Fibroblast of gingiva (primary cell): ENCODE results near the gene EVI5L.

Source experiments
- DNase-seq: peaks from one replicate; pipeline ENCODE4 v3.0.0-alpha.2; 2011; ENCODE audit warnings: low read depth

Gene EVI5L

DNA sequence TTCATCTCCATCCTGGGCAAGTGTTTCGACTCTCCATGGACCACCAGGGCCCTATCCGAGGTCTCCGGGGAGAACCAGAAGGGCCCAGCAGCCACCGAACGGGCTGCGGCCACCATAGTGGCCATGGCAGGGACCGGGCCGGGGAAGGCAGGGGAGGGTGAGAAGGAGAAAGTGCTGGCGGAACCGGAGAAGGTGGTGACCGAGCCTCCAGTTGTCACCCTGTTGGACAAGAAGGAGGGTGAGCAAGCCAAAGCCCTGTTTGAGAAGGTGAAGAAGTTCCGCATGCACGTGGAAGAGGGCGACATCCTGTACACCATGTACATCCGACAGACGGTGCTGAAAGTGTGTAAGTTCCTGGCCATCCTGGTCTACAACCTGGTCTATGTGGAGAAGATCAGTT, 68.9 kb downstream of the EVI5L start:
- DNase-seq = no peak

DNA sequence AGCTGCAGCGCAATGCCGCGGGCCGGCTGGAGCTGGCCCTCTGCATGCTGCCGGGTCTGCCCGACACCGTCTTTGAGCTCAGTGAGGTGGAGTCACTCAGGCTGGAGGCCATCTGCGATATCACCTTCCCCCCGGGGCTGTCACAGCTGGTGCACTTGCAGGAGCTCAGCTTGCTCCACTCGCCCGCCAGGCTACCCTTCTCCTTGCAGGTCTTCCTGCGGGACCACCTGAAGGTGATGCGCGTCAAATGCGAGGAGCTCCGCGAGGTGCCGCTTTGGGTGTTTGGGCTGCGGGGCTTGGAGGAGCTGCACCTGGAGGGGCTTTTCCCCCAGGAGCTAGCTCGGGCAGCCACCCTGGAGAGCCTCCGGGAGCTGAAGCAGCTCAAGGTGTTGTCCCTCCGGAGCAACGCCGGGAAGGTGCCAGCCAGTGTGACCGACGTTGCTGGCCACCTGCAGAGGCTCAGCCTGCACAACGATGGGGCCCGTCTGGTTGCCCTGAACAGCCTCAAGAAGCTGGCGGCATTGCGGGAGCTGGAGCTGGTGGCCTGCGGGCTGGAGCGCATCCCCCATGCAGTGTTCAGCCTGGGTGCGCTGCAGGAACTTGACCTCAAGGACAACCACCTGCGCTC, 69.8 kb downstream of the EVI5L start:
- DNase-seq = no peak

DNA sequence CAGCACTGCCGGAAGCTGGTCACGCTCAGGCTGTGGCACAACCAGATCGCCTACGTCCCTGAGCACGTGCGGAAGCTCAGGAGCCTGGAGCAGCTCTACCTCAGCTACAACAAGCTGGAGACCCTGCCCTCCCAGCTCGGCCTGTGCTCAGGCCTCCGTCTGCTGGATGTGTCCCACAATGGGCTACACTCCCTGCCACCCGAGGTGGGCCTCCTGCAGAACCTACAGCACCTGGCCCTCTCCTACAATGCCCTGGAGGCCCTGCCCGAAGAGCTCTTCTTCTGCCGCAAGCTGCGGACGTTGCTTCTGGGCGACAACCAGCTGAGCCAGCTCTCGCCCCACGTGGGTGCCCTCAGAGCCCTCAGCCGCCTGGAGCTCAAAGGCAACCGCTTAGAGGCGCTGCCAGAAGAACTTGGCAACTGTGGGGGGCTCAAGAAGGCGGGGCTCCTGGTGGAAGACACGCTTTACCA, 70.4 kb downstream of the EVI5L start:
- DNase-seq = no peak

DNA sequence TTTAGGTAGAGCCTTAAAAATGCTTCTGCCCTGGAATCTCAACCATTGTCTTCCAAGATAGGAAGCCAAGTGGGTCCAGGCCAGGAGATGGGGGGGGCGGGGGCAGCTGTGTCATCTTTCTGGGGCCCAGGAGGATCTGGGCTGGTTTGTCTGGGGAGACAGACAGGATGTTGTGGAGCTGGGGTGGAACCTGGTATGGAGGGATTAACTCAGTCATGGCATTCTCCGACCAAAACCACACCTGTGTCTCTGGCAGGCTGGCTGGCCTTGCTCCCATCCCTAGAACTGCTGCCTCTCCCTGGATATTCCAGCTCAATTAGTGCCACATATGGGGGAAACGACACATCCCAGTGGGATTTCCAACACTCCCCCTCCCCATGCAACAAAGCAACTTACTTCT, 70.9 kb downstream of the EVI5L start:
- DNase-seq = no peak

DNA sequence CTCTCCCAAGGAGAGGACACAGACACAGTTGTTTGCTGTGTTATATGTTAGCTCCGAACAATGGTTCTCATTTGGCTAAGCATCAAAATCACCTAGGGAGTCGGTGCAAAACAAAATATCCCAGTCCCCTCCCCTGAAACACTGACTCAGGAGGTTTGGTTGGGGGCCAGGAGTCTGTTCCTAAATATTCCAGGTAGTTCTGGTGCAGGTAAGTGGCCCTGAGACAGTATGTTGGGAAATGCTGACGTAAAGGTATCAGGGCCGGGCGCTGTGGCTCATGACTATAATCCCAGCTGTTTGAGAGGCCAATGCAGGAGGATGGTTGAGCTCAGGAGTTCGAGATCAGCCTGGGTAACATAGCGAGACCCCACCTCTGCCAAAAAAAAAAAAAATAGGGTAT, 71.3 kb downstream of the EVI5L start:
- DNase-seq = no peak

DNA sequence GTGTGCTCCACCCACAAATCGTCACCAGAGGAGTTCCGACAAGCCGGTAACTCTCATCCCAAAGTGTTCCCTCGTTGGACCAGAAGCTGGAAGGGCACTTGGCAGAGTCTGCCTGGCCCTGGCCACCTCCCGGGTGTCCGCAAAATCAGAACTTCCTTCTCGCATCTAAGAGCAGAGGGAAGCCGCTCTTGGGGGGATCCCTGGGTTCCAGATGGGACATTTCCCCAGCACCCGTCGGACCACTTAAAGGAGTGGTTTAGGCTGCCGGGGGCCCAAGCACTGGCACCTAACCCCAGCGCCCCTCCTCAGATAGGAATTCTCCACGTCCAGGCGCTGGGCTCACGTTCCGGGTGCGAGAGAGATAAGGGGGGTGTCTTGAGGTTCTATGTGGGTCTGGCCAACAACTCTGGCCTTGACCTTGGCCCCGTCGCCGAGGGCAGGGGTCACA, 72.8 kb downstream of the EVI5L start:
- no peak for DNase-seq

DNA sequence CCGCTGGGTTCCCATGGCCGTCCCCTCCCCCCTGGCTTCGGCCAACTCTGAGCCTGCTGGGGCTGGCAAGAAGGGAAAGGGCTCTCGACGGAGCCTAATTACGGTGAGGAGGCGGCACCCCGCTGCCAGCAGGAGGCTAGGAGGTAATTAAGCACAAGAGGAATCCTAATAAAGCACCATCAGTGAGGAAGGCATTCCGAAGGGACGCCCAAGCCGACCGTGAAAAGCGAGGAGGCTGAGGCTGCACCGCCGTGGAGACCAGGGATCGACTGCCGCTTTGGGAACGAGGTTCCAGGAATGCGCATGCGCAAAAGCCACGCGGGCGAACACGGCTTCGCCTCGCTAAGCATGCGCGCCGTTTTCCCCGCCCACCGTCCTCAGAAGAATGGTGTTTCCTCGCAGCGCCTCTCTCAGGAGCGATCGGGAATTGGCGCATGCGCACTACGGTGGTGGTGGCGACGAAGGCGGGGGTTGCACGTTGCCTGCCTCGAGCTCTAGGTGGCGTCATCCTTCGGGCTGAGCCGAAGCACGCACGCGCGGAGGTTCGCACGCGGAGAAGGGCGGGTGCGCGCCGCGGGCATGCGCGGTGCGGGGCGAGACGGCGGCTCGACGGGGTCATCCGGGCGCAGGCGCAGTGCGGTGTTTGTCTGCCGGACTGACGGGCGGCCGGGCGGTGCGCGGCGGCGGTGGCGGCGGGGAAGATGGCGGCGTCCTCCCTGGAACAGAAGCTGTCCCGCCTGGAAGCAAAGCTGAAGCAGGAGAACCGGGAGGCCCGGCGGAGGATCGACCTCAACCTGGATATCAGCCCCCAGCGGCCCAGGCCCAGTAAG, 73.4 kb downstream of the EVI5L start, which contains the start of gene MAP2K7:
Gene MAP2K7 (plus strand): TSS at position 634 of the 830 bp plus-strand sequence. CDS start 68 bp downstream, at position 702.
- DNase-seq = peak; percentile 98

DNA sequence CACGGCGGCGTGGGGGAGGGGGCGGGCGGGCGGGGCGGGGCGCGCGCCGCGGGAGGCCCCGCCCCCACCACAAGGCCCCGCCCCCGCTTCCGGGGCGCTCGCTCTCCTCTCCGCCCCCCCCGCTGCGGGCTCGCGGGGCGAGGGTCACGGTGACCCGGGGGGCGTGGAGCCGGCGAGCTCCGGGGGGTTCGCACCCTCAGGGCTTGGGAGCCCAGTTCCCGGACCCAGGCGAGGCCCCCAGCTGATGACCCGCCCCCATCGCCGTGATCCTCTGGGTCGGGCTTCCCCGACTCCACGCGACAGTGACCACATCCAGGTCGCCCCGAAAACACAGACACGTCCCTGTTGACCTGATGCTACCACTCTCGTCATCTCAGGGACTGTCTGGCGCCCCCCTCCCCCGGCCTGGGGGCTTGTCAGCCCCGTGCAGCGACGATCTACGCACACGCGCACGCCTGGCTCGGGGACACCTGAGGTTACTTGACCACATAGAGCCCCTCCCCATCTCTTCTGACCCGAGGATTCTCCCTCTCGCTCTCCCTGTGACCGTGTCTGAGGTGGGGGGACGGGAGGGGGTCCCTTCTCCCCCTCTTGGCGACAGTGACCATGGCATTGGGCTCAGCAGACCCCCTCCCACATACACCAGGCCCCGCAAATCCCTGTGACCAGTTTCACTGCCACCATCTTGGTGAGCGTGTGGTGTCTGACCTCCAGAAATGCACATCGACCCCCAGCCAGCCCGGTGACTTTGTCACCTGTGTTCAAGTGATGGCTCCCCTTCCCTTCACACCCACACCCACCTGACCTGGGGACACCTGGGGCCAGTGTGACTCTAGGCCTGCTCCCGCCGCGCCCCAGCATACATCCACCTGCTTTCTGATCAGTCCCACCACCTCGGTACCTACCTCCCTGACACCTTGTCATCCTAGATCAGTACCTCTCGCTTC, 74.3 kb downstream of the EVI5L start:
- no peak for DNase-seq

DNA sequence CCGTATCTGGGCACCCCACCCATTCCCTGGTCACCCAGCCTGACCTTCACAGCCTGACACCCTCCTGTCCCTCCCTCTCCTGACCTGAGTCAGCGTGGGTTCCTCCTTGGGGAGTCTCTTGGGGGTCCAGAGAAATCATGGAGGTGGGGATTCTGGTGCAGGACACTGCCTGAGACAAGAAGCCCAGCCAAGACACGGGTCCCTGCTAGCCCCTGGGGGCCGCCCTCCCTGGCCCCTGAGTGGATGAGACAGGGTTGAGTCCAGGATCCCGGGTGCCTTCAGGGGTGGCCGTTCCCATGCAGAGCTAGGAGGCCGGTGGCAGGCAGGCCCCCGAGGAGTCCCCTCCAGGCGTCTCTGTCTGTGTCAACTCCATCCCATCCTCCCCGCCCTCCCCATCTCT, 75.2 kb downstream of the EVI5L start:
- no peak for DNase-seq

DNA sequence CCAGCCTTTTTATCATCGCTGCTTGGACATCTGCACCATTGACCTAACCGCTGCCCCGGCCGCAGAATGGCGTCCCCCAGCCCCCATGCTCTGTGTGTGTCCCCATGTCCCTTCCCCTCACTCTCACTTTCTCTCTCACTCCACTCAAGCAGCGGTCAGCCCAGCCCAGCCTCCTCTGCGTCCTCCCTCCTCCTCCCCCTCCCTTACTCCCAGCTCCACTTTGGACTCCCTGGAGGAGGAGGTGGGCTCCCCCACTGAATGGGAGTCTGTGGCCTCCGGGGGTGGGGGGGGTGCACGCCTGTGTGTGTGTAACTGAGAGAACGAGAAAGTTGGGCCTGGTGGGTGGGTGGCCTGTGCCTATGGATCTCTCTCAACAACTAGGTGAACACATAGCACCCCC, 75.8 kb downstream of the EVI5L start:
- DNase-seq = no peak

DNA sequence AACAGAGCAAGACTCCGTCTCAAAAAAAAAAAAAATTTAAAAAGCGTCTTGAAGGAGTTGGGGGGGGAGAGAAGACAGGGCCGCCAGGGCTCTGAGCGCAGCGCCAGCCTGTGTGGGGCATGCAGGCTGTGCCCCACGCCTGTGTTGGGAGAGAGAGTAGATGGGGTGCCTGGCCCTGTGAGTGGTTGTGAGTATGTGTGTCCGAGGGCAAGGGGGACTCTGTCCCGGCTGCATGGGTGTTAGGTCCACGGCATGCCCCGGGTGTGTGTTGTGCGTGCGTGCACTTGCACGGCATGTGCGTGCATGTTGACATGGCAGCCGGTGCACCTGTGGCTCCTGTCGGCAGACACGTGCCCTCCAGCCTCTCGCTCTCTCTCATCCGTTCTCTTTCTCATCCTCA, 77.1 kb downstream of the EVI5L start:
- no peak for DNase-seq

DNA sequence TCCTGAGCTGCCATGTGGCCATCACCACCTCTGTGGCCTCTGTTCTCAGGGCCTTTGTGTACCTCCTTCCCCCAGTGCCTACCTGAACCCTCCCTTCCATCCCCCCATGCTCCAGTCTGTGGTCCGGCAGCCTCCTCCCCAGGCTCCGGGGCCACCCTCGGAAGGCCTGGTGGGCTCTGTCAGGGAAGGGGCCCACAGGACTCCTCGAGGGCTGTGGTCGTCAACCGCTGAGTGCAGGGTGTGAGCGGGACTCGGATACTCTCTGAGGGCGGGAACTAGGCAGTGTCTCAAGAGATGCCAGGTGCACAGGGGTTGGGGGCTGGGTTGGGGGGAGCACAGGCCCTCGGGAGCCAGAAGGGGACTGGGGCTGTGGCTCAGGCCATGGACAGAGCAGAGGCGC, 77.5 kb downstream of the EVI5L start:
- no peak for DNase-seq

DNA sequence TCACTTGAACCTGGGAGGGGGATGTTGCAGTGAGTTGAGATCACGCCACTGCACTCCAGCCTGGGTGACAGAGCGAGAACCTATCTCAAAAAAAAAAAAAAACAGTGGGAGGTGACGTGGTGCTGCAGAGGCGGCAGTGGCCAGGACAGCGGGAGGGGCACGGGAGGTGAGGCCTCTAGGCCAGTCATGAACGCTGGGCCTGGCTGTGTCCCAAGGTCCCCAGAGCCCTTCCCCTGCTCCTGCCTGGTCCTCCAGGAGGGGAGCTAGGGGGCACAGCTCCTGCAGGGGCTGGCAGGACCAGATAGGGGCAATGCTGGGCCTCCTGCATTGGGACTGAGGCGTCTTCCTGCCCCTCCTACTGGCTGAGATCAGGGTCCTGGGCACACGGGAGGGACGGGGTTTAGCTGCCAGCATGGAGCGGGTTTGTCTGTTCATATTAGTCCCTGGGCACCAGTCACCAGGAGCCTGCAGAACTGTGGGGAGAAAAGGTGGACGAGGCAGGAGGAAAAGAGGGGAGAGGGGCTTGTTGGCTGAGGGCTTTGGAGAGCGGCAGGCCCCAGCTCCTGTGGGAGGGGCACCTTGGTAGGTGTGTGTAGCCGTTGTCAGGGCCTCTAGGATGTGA, 78.2 kb downstream of the EVI5L start:
- DNase-seq = no peak

DNA sequence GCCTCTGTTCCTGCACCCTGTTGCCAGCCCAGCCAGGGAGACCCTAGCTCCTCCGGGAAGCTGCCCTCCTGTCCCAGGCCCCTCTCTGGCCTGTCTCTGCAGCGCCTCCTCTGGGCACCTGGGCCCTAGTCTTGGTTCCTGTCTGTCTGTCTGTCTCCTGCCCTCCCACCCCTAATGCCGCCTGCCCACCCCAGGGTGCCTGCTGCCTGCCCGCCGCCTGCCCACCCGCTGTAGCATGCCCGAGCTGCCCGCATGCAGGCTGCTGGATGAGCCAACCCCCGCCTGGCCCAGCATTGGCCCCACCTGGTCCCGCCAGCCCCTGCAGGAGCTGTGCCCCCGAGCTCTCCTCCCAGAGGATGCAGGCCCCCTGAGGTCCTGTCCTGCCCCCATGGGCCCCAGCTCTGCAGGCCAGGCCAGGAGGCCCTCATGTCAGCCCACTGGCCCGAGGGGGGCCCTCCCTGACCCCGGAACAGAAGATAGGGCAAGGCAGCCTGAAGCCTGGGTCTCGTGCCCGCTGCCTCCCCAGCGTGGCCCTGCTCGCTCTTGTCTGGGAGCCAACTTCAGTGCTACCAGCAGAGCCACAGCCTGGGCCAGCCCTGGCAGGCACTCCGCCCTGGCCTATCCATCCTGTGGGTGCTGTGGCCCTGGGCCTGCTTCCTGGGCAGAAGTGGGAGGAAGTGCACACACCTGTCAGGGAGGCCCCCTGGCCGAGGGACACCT, 78.9 kb downstream of the EVI5L start:
- DNase-seq = no peak

DNA sequence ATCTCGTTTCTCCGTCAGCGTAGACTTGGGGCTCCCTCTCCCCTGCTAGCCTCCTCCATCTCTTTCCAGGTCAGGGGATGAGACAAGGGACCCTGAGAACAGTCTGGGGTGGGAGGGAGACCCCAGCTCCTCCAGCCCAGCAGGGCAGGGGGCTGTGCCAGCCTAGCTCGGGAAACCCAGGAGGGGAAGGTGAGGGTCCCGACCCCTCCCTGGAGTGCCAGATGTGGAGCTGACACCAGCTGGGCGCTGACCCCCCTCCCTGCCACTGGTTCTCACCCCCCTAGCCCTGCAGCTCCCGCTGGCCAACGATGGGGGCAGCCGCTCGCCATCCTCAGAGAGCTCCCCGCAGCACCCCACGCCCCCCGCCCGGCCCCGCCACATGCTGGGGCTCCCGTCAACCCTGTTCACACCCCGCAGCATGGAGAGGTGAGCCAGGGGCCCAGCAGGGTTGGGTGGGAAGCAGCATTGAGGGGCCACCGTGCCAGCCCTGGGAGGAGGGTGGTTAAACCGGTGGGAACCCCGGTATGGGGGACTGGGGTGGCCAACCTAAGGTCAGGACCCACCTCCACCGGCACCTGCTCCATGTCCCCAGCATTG, 79.6 kb downstream of the EVI5L start:
- no peak for DNase-seq

DNA sequence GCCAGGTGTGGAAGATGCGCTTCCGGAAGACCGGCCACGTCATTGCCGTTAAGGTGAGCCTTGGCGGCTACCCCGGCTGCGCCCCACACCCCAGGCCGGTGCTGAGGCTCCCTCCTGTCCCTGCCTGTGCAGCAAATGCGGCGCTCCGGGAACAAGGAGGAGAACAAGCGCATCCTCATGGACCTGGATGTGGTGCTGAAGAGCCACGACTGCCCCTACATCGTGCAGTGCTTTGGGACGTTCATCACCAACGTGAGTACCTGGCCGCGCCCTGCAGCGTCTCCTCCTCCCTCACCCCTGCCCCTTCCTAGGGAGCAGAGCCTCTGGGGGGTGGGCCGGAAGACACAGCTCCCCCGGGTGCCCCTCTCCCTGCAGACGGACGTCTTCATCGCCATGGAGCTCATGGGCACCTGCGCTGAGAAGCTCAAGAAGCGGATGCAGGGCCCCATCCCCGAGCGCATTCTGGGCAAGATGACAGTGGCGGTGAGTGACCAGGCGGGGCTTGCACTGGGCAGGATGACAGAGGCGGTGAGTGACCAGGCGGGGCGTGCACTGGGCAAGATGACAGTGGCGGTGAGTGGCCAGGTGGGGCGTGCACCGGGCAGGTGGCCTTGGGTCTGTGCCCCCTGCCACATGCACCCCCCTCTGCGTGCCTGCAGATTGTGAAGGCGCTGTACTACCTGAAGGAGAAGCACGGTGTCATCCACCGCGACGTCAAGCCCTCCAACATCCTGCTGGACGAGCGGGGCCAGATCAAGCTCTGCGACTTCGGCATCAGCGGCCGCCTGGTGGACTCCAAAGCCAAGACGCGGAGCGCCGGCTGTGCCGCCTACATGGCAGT, 80.5 kb downstream of the EVI5L start:
- DNase-seq = no peak

DNA sequence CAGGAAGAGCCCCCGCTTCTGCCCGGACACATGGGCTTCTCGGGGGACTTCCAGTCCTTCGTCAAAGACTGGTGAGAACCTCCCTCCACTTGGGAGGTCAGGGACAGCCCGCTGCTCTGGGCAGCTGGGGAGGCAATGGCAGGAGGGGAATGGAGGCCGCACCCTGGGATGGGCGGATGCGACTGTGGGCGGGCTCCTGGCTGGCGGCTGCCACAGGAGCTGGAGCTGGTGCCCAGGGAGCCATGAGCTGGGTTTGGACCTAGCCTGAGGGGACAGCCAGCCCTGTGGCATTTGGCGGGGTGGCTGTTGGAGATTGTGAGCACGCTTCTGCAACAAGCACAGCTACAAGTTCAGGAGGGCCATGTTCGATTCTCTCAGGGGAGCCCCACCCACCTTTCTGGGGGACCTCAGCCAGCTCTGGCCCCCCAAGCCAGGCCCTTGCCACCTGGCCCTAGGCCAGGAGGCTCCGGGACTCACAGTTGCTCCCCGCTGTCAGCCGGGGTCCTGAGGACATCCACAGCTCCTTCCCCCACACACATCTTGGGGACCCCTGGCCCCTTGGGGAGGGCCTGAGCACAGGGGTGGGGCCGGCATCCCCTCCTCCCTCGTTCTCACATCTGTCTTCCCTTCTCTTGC, 81.6 kb downstream of the EVI5L start:
- DNase-seq = no peak

DNA sequence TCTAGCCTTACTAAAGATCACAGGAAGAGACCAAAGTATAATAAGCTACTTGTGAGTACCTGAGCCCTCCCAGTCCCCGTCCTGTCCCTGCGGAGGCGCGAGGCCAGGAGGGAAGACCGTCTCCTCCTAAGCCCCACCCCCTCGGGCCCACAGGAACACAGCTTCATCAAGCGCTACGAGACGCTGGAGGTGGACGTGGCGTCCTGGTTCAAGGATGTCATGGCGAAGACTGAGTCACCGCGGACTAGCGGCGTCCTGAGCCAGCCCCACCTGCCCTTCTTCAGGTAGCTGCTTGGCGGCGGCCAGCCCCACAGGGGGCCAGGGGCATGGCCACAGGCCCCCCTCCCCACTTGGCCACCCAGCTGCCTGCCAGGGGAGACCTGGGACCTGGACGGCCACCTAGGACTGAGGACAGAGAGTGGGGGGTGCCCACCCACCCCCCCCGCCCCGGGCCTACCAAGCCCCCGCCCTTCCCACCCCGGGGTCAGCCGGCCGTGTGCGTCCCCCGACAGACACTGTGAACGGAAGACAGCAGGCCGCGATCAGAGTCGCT, 82.2 kb downstream of the EVI5L start:
- DNase-seq = no peak
